Activated CD4-positive, CD25-positive, alpha-beta regulatory T cell (primary cell): Measurements from ENCODE around the gene NHSL2.
A peak's percentile ranks its signal among the peaks of the same experiment; 100 is the strongest.

Experiments
- DNase-seq, 4 experiments: peaks; one replicate each; lab custom pipeline; 2025; lab: John Stamatoyannopoulos, UW

Gene NHSL2

GRCh38 chrX:72071213-72071612 is 160.6 kb downstream of the NHSL2 start:
- no peak for DNase-seq

- DNase-seq: no peak
Measured at GRCh38 chrX:72073633-72074032, 163.0 kb downstream of the NHSL2 start.

- DNase-seq: no peak
Measured at GRCh38 chrX:72078411-72078810, 167.8 kb downstream of the NHSL2 start.

- no peak for DNase-seq
Measured at GRCh38 chrX:72079607-72080006, 169.0 kb downstream of the NHSL2 start.

- DNase-seq: no peak
Measured at GRCh38 chrX:72080150-72080549, 169.5 kb downstream of the NHSL2 start.

- no peak for DNase-seq
Measured at GRCh38 chrX:72080800-72081199, 170.2 kb downstream of the NHSL2 start.

- DNase-seq: no peak
Measured at GRCh38 chrX:72081605-72082320, 171.1 kb downstream of the NHSL2 start.

GRCh38 chrX:72083291-72083690 is 172.6 kb downstream of the NHSL2 start:
- no peak for DNase-seq

GRCh38 chrX:72084114-72084513 is 173.5 kb downstream of the NHSL2 start:
- DNase-seq: no peak

GRCh38 chrX:72086995-72087394 is 176.3 kb downstream of the NHSL2 start:
- DNase-seq: no peak

GRCh38 chrX:72088761-72089160 is 178.1 kb downstream of the NHSL2 start:
- no peak for DNase-seq

GRCh38 chrX:72089254-72089653 is 178.6 kb downstream of the NHSL2 start:
- no peak for DNase-seq

- DNase-seq: peak; percentile 0 to 26 (median 8)
Measured at GRCh38 chrX:72094894-72095293, 184.2 kb downstream of the NHSL2 start.

GRCh38 chrX:72095370-72095769 is 184.7 kb downstream of the NHSL2 start:
- DNase-seq: no peak

GRCh38 chrX:72097098-72097497 is 186.5 kb downstream of the NHSL2 start:
- DNase-seq: no peak

GRCh38 chrX:72100051-72100755 is 189.6 kb downstream of the NHSL2 start:
- no peak for DNase-seq

- DNase-seq: peak in 3 of 4 experiments; percentile 1 to 14 (median 11)
Measured at GRCh38 chrX:72100824-72101351, 190.2 kb downstream of the NHSL2 start.

- DNase-seq: no peak
Measured at GRCh38 chrX:72101597-72102037, 191.0 kb downstream of the NHSL2 start.

- DNase-seq: no peak
Measured at GRCh38 chrX:72102126-72102525, 191.5 kb downstream of the NHSL2 start.

- no peak for DNase-seq
Measured at GRCh38 chrX:72102760-72103159, 192.1 kb downstream of the NHSL2 start.

GRCh38 chrX:72105436-72105835 is 194.8 kb downstream of the NHSL2 start:
- no peak for DNase-seq

- no peak for DNase-seq
Measured at GRCh38 chrX:72107320-72107719, 196.7 kb downstream of the NHSL2 start.
